ENCODE measurements around the gene DKK1.

Gene DKK1, protein sequence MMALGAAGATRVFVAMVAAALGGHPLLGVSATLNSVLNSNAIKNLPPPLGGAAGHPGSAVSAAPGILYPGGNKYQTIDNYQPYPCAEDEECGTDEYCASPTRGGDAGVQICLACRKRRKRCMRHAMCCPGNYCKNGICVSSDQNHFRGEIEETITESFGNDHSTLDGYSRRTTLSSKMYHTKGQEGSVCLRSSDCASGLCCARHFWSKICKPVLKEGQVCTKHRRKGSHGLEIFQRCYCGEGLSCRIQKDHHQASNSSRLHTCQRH

GRCh38 chr10:52313933-52314821 lies at the start of gene DKK1:
DKK1 (plus strand) TSS chr10:52314281; CDS start chr10:52314435, 154 bp downstream.
- DNase-seq, result no peak

GRCh38 chr10:52265131-52265926 lies 48.8 kb upstream of the DKK1 start:
- no peak for DNase-seq

DNA sequence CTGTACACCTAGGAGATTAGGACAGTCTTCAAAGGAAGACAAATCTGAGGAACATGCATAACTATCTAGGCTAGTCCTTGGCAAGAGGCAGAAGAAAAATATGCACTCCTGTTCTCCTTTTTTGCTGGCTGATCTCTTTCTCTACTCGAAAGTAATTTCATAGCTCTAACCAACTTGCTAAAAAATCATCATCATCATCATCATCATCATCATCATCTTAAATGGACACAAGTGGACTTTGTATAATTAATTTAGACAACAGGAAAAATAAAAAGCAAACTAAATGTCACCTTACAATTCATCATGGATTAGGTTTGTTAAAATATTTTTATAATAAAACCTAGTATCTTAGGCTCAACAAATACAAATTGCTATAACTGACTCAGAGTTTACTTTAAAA lies 47.2 kb upstream of the DKK1 start:
- no peak for DNase-seq

GRCh38 chr10:52268790-52269189 lies 45.3 kb upstream of the DKK1 start:
- DNase-seq, result no peak

- no peak for DNase-seq
These were observed 44.8 kb upstream of the DKK1 start for GRCh38 chr10:52269233-52269632.

GRCh38 chr10:52276163-52276562 lies 37.9 kb upstream of the DKK1 start:
- no peak for DNase-seq

GRCh38 chr10:52276986-52277385 lies 37.1 kb upstream of the DKK1 start:
- no peak for DNase-seq

- no peak for DNase-seq
These were observed 34.5 kb upstream of the DKK1 start for GRCh38 chr10:52279546-52279945.

DNA sequence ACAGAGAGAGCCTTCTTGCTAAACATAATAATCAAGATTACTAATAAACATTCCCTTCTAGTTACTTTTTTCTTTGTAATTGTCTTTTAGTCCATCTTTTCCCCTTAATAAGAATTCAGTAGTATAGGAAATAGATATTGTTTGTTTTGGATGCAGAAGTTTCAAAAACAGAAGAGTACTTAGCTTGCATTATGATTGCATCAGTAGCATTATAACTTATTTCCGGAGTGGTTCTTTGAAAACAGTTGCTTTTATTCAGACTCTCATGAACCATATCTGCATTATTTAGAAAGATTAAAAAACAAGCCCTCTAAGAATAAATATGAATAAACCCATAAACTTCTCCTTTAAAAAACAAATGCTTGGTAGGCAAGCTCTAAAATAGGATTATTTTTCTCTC lies 34.0 kb upstream of the DKK1 start:
- no peak for DNase-seq

GRCh38 chr10:52283174-52283573 lies 30.9 kb upstream of the DKK1 start:
- DNase-seq, result no peak

DNA sequence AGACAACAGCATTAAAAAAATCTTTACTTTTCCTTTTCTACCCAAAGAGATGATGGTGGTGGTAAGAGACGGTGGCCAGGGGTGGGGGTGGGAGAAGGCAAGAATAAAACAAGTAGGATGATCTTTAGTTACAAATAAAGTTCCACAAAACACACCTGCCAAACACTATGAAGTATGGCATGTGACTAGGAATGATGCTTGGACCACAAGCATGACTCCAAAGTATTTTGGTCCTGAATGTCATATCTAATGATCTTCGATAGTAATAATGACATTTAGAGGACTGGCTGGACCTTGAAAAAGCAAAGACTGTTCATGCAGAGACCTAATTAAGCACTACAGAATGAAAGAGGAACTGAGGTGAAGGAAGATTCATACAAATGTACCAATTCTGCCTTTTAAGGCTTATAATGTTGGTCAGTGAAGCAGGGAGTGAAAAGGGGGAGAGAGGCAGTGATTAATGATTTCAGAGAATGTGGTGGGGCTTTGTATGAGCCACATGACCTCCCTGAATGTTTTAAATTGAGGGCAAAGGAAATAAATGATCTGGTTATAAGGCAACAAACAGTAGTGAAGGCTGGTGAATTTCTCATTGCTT lies 29.6 kb upstream of the DKK1 start:
- DNase-seq, result no peak

DNA sequence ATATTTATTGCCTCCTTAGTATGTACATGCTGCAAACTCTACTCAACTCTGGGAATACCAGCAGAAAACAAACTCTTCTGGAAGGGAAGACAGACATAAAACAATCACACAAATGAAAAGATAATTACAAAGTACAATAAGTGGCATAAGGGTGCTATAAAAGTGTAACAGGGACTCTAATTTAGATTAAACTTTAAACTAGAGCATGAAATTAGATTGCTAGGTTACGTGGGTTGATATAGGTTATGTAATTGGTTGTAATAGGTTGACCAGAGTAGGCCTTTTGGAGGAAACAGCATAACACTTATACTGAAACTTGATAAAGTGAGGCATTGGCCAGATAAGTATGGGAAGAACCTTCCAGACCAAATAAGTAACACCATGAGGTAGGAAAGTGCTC lies 26.2 kb upstream of the DKK1 start:
- no peak for DNase-seq

GRCh38 chr10:52297747-52298146 lies 16.3 kb upstream of the DKK1 start:
- no peak for DNase-seq

- no peak for DNase-seq
These were observed 13.3 kb upstream of the DKK1 start for GRCh38 chr10:52300599-52301277.

DNA sequence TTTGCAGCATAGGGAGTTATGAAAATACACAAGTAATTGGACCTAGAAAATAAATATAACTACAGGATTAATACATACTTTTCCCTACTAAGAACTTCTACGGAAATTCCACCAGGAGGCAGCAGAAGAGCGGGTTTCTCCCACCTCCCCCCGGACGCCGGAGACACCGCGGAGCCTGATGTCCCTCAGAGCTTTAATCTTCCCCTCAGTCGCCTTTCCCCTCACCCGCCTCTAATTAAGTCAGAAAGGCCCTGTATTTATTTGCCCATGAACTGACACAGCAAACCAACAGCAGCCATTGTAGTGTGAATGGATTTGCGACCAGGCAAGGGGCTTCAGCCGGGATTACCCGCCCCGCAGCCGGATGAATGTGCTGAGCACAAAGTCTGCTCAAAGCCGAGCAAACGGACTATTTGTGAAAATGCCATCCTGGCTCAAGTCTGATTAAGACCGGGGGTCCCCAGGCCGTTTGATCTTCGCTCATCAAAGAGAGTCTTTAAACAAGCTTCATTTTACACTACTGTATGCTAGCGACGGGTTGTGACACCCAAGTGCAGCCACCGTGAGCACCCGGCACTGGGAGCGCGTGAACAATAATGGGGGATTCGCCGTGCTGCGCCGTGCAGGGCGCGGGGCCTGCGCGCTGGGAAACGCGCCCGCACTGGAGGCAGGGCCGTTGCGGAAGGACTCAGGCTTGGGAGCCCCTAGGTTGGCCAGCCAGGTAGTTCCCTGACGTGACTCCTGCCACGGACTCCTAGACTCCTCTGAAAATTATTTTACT lies 5.6 kb upstream of the DKK1 start:
- no peak for DNase-seq

- DNase-seq, result no peak
These were observed 1.2 kb upstream of the DKK1 start for GRCh38 chr10:52312942-52313255.

GRCh38 chr10:52313256-52313932 lies 687 bp upstream of the DKK1 start:
- DNase-seq, result no peak

GRCh38 chr10:52314822-52315552 lies 906 bp downstream of the DKK1 start:
- no peak for DNase-seq

GRCh38 chr10:52316001-52316400 lies 1.9 kb downstream of the DKK1 start:
- no peak for DNase-seq

GRCh38 chr10:52316500-52316899 lies 2.4 kb downstream of the DKK1 start:
- no peak for DNase-seq

Data from GDM1 (cell line).